GM12865 (cell line): ENCODE data around the gene FLRT3.

Experiments used
- DNase-seq: peaks from one replicate; pipeline ENCODE4 v3.0.0; 2010; ENCODE audit warnings: low read depth
- H3K4me3 ChIP-seq: 2 replicates; pipeline ENCODE4 v1.5.1; 2011; ENCODE audit warnings: mild to moderate bottlenecking, low read depth, low read length, control low read depth
- TF ChIP-seq, protein P1 (sequence below): IDR thresholded peaks from 2 replicates; pipeline ENCODE4 v1.5.1; 2011; ENCODE audit warnings: low read length, control low read depth, low read depth, inconsistent platforms; ENCODE audit not compliant: insufficient read depth; ENCODE audit errors: missing control alignments

Gene FLRT3

DNA sequence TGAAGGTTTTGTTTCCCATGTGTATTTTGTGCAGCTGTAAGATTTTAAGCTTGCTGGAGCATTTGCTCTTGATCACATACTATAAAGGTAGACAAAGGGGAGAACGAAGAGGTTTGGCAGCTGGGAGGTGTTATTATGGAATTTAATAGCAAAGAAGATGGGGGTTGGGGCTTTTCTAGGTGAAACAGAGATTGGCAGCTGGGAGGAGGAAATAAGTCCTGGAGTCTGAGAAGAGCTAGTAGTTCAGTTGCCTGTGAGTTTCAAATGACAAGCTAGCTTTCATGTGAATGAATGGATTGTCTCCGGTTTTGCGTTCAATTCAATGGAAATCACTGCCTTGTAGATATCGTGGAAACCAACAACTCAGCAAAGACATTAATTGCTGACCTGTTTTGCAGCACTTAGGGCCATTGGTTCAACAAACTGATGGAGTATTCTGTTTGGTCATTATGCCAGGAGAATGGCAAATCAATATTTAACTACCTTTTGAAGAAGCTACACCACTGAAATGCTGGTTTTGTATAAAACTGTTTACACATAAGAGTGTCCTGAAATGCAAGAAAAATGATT, 38.1 kb upstream of the FLRT3 start:
- DNase-seq, result no peak
- H3K4me3 ChIP-seq, result no peak overlapping the region
- TF ChIP-seq, protein P1, sequence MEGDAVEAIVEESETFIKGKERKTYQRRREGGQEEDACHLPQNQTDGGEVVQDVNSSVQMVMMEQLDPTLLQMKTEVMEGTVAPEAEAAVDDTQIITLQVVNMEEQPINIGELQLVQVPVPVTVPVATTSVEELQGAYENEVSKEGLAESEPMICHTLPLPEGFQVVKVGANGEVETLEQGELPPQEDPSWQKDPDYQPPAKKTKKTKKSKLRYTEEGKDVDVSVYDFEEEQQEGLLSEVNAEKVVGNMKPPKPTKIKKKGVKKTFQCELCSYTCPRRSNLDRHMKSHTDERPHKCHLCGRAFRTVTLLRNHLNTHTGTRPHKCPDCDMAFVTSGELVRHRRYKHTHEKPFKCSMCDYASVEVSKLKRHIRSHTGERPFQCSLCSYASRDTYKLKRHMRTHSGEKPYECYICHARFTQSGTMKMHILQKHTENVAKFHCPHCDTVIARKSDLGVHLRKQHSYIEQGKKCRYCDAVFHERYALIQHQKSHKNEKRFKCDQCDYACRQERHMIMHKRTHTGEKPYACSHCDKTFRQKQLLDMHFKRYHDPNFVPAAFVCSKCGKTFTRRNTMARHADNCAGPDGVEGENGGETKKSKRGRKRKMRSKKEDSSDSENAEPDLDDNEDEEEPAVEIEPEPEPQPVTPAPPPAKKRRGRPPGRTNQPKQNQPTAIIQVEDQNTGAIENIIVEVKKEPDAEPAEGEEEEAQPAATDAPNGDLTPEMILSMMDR, result no peak

DNA sequence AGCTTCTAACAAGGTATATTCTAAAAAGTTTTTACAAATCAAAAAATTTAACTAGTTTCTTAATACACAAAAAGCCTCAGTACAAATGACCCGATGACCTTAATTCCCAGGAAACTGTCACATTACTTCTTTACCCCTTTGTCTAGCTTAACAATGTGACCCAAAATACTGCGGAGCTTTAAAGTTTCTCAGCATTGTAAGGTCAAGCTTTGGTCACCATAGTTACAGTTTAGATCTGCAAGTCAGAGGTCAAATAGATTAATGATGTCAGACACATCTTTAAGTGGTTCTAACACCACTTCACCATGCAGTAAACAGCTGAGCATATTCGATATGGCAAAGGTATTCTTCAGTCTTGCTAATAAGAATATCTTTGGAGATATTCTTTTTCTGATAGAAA, 36.8 kb upstream of the FLRT3 start:
- H3K4me3 ChIP-seq, result no peak overlapping the region
- DNase-seq, result no peak
- TF ChIP-seq, protein P1, result no peak

DNA sequence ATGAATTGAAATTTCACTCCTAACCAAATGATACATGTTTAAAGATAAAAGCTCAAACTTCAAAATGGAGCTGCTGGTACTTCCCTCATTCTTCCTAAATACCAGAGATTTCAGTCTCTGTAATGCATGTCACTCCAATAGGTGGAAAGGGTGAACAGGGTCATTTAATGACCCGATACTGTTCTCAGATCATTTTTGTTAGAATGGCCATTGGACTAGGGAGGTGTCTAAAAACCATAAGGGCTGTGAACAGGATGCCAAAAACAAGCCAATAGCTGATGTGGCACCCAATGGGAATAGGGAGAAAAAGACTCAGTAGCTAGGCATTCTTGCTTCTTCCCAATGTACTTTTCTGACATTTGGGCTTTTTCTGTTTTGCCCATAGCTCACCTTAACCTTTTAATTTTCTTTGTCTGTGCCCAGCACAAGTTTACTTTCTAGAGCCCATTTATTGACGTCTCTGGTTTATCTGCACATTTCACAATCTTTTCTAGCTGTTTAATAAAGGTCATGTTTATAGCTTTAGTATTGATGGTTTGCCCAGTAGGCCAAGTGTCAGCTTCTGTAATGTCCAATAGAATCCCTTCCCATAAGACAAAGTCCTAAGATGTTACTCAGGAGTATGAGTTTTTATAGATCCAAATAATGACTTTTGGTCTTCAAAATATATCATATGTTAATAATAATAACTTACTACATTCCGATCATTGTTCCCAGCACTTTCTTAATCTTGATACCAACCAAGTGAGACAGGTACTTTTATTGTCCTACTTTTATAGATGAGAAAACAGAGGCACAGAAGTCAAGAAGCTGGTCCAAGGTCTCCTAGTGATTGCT, 24.3 kb upstream of the FLRT3 start:
- no peak overlapping the region for H3K4me3 ChIP-seq
- TF ChIP-seq, protein P1, result no peak
- no peak for DNase-seq

DNA sequence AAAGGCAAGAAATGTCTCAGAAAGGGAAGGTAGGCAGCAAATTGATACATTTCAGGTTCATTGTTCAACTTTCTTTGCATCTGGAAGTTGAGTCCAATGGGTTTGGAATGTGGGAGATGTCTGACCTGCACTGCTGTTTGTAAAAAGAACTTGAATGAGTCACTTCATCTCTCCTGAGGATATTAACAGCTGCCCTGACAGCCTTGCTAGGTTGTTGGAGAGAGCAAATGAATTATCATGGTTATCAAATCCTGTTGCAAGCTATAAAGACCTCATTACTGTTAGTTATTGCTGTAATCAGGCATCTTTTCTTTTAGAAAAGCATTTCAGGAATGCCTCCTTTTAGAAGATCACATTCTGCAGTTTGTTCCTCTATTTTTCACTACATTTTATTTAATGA, 23.0 kb upstream of the FLRT3 start:
- DNase-seq, result no peak
- no peak overlapping the region for H3K4me3 ChIP-seq
- TF ChIP-seq, protein P1, result no peak

DNA sequence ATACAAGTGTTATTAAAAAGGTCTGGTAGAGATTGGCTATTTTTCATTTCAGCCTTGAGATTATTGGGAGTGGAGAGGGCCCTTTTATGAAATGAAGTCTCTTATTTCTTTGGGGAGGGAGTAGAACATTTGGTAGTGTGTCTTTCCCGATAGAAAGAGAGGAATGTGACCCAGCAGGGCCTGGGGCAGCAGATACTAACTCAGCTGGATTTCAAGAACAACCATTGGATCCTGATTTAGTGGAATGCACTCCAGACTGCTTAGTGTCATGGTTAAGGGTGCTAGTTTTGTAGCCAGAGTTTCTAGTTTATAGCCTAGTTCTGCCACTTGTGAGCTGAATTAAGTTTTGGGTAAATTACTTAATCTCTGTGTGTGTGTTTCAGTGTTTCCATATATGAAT, 18.4 kb upstream of the FLRT3 start:
- no peak for DNase-seq
- no peak overlapping the region for H3K4me3 ChIP-seq
- TF ChIP-seq, protein P1, result no peak

DNA sequence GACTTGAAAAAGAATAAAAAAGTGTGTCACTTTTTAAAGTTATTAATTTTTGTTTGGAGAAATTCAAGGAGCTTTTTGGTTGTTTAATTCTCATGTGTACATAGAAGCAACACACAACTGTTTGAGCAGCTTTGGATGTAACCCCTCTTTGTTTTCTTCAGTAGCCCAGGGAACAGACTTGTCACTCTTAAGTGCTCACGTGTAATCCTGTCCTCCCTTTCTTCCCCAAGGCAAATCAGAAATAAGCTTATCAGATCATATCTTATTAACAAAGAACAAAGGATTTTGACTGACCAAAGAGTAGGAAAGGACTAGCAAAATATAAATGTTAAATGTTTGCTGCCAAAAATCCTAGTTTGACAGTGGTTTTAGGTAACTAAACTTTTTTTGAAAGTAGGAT, 7.3 kb upstream of the FLRT3 start:
- TF ChIP-seq, protein P1, result no peak
- DNase-seq, result no peak
- H3K4me3 ChIP-seq, result no peak overlapping the region
